Hematopoietic multipotent progenitor cell treated with erythropoietin and hydrocortisone succinate and interleukin-3 and kit ligand, for 17 days (in vitro differentiated cells): Measurements from ENCODE around the gene BLOC1S6.
"Not testable (repeated sequence)": the region's sequence is repeated elsewhere in the genome, so short reads cannot be mapped to it uniquely, and the experiment has no call there.

ENCODE experiments used
- DNase-seq: peaks from one replicate; pipeline ENCODE4 v3.0.0-alpha.2; 2015; ENCODE audit warnings: low spot score

Gene BLOC1S6

DNA sequence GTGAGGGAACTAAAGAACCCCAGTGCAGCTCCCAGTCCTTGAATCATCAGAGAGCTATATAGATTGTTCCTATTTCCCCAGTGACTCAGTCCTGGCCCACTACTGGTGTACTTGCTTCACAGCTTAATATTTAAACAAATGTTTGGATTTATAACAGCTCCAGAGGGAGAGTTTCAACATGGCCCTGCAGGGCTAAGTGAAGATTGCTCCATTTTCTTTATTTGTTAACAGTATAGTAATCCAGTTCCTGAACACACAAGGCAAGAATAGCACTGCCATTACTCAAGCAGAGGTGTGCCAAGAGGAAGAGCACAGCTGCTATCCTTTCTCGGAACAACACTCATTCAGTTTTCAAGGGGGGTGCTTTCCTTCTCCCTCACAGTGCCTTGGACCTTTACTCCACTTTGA is 54.2 kb downstream of the BLOC1S6 start:
- DNase-seq, result no peak

DNA sequence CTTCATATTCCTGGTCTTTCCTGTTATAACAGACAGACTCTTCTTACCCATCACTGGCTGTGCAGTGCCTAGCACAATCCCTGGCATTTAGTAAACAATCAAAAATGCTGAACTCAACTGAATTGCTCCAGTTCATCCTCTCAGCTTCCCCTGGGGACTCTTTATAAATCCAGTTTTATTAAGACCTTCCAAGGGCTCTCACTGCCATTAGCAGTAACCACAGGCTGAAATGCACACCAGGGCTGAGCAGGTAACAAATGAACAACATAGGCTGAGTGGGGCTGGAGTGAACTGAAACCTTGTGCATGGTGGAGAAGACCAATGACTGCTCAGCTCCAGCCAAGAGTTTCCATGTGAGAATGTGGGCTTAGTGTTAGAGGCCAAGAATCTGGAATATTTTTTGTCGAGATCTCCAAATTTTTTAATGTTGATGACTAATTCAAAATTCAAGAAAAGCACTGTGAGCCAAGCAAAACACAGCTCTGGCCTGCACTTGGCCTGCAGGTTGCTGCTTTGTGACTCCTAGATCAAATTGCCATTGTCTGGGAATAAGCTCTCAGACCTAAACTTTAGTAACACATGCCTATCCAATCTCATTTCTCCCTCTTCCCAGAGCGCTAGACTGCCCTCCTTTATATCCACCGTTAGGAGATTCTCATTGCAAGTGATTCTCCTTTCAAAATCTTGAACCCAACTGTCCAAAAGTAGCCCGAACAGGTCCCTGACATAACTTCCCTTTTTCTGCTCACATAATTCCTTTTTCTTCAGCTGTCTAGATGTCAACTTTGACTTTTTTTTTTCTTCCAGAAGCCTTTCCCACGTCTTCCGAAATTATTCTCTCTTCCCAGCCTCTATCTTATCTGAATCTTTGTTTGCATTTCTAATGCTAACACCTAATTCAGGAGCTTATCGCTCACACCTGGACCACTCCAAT is 55.1 kb downstream of the BLOC1S6 start:
- no peak for DNase-seq

- DNase-seq, result no peak
Measured at GRCh38 chr15:45644437-45644836, 57.3 kb downstream of the BLOC1S6 start.

GRCh38 chr15:45645026-45645980 is 58.1 kb downstream of the BLOC1S6 start:
- DNase-seq, result no peak

GRCh38 chr15:45646220-45646619 is 59.0 kb downstream of the BLOC1S6 start:
- no peak for DNase-seq

GRCh38 chr15:45647828-45648227 is 60.6 kb downstream of the BLOC1S6 start:
- DNase-seq, result no peak

DNA sequence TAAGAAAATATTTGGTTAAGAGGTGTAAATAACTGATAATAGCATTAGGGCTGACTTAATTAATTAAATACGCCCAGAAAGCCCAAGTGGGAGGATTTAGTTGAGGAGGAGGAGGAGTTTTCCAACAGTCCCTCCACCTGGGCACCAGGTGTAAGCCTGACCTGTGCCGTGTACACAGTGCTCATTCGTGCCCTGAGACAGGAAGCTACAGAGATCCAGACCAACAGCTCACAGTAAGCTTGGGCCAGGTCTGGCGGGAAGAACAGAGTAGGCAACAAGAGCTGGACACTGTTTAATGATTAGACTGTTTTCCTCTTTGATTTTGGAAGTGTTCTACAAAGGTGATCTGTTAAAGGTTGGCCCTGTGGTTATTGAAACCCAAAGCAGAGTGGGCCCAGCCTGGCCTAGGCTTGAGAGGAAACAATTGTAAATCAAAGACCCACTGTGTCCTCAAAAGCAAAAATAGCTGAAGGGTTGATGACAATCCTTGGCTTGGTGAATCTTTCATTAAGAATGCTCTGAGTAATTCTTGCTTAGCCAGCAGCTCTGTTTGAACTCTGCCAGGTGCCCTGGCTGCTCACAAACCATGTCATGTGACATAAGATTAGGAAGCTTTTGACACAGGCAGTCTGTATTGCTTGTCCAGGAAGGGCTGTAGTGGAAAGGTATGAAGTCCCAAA is 61.5 kb downstream of the BLOC1S6 start:
- no peak for DNase-seq

GRCh38 chr15:45650007-45650406 is 62.8 kb downstream of the BLOC1S6 start:
- DNase-seq, result not testable (repeated sequence)

GRCh38 chr15:45650889-45651525 is 63.8 kb downstream of the BLOC1S6 start:
- DNase-seq, result no peak

DNA sequence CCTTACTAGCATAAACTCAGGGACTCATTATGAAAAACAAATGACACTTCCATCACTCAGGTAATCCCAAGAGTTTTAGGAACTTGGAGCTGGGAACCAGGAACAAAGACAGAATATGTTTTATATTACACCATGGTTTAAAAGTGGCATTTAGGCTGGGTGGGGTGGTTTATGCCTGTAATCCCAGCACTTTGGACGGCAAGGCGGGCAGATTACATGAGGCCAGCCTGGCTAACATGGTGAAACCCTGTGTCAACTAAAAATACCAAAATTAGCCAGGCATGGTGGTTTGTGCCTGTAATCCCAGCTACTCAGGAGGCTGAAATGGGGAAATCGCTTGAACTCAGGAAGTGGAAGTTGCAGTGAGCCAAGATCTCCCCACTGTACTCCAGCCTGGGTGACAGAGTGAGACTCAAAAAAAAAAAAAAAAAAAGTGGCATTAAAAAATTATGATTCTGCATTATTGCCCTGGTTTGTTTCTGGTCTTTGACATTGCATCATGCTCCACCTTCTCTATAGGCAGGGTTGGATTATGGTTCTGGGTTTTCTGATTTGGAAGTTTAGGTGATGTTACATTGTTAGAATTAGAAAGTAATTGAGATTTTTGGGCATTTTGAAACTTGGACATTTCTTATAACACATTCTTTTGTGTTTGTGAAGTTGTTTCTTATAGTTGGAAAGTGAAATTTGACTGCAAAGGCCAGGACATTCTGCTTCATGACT is 66.7 kb downstream of the BLOC1S6 start:
- DNase-seq, result no peak

DNA sequence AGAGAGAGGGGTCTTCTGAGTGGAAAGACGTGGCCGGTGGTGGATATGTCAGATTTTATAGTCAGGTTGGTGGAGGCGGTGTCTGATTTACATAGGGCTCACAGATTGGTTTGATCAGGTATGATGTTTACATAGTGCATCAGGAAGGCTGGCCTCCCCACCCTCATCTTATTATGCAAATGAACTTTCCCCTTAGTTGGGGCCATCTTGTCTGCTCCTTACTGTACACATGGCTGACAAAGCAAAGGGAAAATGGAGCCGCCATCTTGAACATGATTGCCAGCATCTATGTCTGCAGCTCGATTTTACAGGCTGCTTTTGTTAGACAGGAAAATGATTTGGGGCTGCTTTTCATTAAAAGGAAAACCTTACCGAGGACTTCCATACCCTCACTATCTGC is 67.6 kb downstream of the BLOC1S6 start:
- DNase-seq, result no peak

- DNase-seq, result no peak
Measured at GRCh38 chr15:45657254-45657653, 70.1 kb downstream of the BLOC1S6 start.

DNA sequence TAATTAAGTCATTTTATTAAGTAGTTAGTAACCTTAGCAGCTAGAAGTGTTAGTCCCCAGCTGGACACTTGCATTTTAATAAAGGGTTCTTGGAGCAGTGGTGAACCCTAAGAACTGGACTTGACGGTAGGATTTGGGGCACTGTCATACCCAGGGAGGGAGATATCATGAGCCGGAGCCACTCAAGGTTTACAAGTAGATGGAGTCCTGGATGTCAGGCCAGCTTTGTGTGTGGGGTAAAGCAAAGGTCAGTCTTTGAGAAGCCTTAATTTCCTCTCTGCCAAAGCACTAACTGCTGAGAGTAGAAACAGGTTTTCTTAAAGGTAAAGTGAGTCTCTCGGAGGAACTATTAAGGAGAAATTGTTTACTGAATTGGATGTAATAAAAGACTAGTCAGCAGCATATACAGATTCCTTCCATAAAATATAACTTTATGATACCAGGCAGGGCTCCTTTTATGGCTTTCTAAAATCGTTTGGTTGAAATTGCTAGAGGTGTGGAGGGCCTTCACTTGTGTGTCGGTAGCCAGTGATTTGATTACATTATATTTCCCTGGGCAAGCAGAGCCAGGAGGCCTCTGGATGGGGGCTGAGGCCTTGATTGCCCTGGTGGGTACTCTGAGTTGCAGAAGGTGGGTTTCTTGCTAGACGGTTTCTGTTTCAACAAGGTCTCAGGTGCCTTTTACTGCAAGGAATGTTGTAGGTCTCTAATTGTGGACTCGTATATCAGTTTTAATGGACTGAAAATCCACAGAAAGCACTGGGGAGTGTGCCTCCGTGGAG is 70.8 kb downstream of the BLOC1S6 start:
- DNase-seq, result no peak
